RPMI8226 (cell line): ENCODE data around the gene ORAI3.
A peak's percentile ranks its signal among the peaks of the same experiment; 100 is the strongest.
"Not testable (repeated sequence)": the region's sequence is repeated elsewhere in the genome, so short reads cannot be mapped to it uniquely, and the experiment has no call there.

Experiments
- DNase-seq: peaks from one replicate; pipeline ENCODE4 v3.0.0-alpha.2; 2015

ORAI3 gene

GRCh38 chr16:30924076-30924912 is 24.6 kb upstream of the ORAI3 start:
- no peak for DNase-seq

DNA sequence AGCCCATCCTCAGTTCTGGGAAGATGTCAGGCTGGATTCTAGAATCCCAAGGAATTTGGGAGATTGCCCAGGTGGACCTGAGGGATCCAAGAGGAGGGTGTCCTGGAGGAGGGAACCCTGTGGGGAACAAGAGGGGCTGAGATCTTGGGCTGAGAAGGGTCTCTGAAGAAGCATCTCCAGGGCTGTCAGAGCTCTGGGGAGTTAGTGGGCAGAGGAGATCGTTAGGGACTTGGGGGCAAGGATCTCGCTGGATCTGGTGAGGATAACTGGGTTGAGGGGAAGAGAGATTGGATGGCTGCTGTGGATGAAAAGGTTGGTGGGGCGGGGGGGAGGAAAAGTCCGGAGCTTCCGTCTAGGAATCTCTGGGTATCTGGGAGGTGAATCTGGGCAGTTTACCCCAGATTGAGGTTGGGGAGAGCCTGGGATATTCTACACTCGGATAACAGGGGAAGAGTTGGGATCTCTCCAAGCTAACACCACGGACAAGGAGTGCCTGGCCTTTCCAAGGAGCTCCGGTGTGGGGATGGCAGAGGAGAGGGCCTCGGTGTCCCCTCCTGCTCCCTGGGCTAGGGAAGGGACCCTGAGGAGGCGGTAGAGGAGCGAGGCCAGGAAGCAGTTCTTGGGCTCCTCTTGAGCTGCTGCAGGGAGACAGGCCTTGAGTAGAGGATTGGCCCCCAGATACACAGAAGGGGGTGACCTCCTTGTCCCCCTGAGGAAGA is 23.8 kb upstream of the ORAI3 start:
- no peak for DNase-seq

GRCh38 chr16:30925632-30925987 is 23.3 kb upstream of the ORAI3 start:
- no peak for DNase-seq

DNA sequence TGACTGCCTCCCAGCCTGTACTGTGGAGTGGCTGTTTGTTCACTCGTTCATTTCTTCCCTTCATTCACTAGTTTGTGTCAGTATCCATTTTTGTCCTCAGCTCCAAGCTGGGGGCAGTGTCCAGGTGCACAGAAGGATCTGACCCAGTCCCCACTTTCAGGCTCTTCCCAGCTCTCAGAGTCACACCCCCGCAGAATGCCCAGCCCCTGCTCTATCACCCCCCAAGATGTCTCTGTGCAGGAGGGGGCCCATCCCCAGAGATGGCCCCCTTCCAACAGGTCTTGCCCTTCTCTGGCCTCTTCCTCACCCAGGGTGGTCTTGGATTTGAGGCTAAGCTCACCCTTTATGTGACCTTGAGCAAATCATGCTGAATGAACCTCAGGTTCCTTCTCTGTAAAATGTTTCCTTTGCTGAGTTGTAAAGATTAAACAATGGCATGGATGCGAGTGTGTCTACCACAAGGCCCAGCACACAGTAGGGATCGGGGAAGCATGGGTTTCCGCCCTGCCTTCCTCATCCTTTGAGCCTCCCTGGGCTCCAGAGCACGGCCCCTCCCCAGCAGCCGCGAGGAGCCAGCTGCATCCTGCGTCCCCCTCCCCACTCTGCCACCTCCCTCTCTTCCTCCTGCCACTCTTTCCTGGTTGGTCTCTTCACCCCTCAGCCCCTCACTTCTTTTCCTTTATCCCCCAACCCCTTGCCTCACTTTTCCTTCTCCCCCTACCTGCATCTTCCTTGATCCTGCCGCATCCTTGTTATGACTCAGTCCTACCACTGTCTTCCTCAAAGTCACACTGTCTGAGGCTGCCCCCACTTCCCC is 22.7 kb upstream of the ORAI3 start:
- DNase-seq = no peak

DNA sequence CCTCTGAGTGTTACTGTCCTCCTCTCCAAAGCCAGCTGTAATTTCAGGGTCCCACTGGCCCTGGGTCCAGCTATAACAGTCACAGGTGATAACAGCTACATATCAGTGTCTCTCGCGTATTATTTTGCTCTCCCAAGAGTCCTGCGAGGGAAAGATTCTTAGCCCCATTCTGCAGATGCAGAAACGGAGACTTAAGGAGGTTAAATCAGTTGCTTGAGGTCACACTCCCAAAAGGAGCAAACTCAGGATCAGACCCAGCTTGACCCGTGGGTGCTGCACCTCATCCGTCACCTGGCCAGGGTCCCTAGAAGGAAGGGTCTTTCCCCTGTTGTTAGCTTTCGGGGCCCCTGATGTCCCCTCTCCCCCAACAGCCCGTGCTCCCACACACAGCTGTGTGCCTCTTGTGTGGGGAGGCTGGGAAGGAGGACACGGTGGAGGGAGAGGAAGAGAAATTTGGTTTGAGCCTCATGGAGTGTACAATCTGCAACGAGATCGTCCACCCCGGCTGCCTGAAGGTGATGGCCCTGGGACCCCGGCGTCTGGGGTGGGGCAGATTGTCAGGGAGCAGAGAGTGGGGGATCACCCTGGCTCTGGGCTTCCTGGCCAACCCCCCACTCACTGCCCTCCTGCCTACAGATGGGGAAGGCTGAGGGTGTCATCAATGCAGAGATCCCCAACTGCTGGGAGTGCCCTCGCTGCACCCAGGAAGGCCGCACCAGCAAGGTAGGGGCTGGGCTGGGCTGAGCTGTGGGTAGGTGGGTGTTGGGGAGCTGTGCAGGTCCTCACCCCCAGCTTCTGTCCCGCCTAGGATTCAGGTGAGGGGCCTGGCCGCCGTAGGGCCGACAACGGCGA is 21.7 kb upstream of the ORAI3 start:
- no peak for DNase-seq

GRCh38 chr16:30927789-30928378 is 21.0 kb upstream of the ORAI3 start:
- DNase-seq = peak; percentile 41

GRCh38 chr16:30928390-30928789 is 20.5 kb upstream of the ORAI3 start:
- no peak for DNase-seq

GRCh38 chr16:30929167-30929566 is 19.7 kb upstream of the ORAI3 start:
- no peak for DNase-seq

DNA sequence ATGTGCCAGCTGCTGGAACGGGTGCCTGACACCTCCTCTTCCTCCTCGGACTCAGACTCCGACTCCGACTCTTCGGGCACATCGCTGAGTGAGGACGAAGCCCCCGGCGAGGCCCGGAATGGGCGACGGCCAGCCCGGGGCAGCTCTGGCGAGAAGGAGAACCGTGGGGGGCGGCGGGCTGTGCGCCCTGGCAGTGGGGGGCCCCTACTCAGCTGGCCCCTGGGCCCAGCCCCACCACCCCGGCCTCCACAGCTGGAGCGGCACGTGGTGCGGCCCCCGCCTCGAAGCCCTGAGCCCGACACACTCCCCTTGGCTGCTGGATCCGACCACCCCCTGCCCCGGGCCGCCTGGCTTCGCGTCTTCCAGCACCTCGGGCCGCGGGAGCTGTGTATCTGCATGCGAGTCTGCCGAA is 18.7 kb upstream of the ORAI3 start:
- DNase-seq = no peak

- DNase-seq = no peak
Measured at GRCh38 chr16:30931068-30931650, 17.7 kb upstream of the ORAI3 start.

DNA sequence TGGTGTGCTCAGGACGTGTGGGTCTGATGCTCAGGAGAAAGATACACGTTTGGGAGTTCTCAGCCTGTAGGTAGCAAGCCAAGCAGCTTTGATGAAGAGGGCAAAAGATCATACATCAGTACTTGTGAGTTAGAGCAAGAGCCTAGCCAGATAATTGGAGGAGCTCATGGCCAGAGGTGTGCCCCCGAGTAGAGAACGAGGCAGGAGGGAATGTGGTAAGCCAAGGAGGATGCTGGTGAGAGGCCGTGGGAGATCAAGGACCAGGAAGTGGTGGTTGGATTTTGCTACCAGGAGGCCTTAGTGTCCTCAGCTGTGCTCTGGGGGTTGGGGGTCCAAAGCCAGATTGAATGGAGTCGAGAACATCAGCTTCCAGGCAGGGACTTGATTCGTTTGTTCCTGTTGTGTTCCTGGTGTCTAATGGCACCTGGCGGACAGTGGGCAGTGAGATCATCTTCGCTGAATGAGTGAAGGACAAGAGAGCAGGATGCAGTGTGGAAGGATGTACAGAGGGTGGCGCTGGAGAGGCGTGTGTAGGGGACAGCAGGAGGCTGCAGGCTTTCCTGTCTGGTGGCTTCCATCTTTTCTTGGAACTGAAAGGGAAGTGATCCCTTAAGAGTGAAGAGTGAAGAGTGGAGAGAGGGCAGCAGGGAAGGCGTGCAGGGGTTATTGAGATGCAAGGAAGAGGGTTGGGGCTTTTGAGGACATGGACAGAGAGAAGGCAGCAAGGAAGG is 13.9 kb upstream of the ORAI3 start:
- DNase-seq = peak; percentile 53

DNA sequence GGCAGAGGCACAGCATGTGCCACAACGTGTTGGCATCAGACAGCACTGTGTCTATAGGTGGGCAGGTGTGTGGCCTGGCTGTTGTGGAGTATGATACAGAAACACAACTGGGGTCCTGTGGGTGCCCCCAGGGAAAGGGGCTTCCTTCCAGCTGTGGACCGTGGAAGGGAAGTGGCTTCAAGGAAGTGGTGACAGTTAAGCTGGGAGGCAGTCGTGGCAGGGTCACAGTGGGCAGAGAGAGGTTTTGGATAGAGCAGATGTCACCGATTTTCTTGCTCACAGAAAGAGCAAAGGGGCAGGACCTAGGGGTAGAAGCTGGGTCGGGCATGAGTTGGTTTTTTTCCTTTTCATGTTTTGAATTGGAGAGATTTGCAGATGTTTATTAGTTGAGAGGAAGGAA is 11.2 kb upstream of the ORAI3 start:
- DNase-seq = no peak

GRCh38 chr16:30939571-30939970 is 9.3 kb upstream of the ORAI3 start:
- not testable (repeated sequence) for DNase-seq

DNA sequence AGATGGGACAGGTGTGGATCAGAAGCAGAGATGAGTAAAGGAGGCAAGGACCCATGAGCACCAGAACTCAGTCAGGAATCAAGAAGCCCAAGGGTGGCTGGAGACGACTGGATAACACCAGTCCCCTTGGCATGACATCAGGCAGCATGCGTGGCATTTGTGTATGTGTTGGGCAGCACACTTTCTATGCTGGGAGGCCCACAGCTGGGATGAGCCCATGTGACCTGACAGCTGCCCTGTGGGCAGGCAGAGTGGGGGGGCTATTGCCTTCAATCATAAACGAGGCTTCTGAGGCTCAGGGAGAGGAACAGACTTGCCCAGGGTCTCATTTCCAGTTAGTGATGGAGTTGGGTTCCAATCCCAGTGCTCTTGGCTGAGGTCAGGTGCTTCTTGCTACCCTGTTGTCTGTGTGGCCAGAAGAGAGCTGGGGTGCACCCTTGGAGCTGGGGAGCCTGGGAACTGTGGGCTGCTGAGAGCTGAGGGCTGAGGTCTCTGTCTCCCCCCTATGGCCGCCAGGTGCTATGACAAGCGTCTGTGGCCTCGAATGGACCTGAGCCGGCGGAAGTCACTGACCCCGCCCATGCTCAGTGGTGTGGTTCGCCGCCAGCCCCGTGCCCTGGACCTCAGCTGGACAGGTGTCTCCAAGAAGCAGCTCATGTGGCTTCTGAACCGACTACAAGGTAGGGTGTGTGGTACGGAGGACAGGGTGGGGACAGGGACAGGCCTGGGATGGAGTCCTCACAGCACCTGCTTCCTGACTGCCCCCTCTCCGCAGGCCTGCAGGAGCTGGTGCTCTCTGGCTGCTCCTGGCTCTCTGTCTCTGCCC is 7.1 kb upstream of the ORAI3 start:
- peak; percentile 87 for DNase-seq

DNA sequence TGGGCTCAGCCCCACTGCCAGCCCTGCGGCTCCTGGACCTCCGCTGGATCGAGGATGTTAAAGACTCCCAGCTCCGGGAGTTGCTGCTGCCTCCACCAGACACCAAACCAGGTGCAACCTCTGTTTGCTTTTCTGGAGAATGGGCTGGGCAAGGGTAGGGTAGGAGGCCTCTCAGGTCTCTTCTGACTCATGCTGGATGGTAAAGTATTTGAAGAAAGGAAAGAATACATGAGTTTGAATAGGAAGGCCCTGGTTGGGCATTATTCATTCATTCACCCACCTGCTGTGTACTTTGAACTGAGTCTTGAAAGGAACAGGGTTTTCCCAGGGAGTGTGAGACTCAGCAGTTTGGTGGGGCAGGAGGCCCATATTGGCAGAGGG is 6.5 kb upstream of the ORAI3 start:
- no peak for DNase-seq

DNA sequence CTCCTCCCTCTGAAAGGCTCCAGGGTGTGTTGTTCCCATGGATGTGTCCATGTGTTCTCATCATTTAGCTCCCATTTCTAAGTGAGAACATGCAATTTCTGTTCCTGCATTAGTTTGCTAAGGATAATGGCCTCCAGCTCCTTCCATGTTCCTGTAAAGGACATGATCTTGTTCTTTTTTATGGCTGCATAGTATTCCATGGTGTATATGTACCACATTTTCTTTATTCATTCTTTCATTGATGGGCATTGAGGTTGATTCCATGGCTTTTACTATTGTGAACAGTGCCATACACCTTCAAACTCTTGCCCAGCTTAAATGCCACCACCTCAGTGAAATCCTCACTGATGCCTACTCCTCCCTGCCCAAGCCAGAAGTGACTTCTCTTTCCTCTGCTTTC is 4.5 kb upstream of the ORAI3 start:
- no peak for DNase-seq

DNA sequence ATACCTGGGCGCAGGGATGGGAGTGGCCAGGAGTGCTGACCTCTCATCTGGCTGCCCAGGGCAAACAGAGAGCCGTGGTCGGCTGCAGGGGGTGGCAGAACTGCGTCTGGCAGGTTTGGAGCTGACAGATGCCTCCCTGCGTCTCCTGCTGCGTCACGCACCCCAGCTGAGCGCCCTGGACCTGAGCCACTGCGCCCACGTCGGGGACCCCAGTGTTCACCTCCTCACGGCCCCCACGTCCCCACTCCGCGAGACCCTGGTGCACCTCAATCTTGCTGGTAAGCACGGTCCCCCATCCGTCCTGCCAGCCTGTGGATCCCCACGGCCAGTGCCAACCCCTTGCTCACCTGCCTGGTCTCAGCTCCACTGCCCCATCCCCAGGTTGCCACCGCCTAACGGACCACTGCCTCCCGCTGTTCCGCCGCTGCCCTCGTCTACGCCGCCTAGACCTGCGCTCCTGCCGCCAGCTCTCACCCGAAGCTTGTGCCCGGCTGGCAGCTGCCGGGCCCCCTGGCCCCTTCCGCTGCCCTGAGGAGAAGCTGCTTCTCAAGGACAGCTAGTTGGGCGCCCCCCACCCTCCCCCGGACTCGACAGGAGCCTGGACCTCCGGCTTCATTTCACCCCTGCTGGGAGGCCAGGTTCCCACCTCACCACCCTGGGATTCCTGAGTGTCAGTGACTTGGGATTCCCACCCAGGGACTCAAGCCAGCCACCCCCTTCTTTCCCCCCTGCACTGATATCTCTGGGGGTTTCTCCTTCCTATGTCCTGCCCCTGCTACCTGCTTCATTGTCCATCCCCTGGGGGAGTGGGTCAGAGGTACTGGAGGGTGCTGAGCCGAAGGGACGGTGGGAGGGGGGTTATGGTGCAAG is 2.0 kb upstream of the ORAI3 start:
- DNase-seq = no peak

DNA sequence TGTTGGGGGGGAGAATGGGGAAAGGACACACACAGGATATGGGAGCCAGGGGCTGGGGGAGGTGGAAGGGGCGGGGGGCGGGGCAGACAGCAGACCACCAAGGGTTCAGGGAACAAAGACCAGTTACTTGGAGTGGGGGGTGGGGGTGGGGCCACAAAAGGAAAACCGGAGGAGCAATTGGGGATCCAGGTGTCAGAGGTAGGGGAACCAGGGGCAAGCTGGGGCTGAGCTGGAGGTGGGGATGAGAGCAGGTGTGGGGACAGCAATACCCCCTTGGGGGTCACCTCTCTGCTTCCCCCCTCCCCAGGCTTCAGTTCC is 1.4 kb upstream of the ORAI3 start:
- DNase-seq = no peak
